ENCODE results near the gene CFAP161.
"Not testable (repeated sequence)": the region's sequence is repeated elsewhere in the genome, so short reads cannot be mapped to it uniquely, and the experiment has no call there.

Gene CFAP161

GRCh38 chr15:81108427-81108826 is 25.6 kb upstream of the CFAP161 start:
- no peak for DNase-seq

GRCh38 chr15:81111018-81111417 is 23.1 kb upstream of the CFAP161 start:
- no peak for DNase-seq

- peak; percentile 21 for DNase-seq
Measured at GRCh38 chr15:81111510-81112470, 22.3 kb upstream of the CFAP161 start.

- peak; percentile 22 for DNase-seq
Measured at GRCh38 chr15:81113204-81113657, 20.8 kb upstream of the CFAP161 start.

GRCh38 chr15:81113861-81114291 is 20.2 kb upstream of the CFAP161 start:
- DNase-seq = peak; percentile 77

GRCh38 chr15:81115054-81115939 is 18.8 kb upstream of the CFAP161 start:
- DNase-seq = no peak

GRCh38 chr15:81117136-81117535 is 16.9 kb upstream of the CFAP161 start:
- peak; percentile 60 for DNase-seq

GRCh38 chr15:81117581-81117980 is 16.5 kb upstream of the CFAP161 start:
- DNase-seq = no peak

- DNase-seq = no peak
Measured at GRCh38 chr15:81118361-81118760, 15.7 kb upstream of the CFAP161 start.

GRCh38 chr15:81120069-81120468 is 14.0 kb upstream of the CFAP161 start:
- no peak for DNase-seq

- peak; percentile 33 for DNase-seq
Measured at GRCh38 chr15:81126892-81127291, 7.2 kb upstream of the CFAP161 start.

GRCh38 chr15:81141478-81141877 is 7.4 kb downstream of the CFAP161 start:
- DNase-seq = not testable (repeated sequence)

GRCh38 chr15:81146006-81146405 is 11.9 kb downstream of the CFAP161 start:
- DNase-seq = peak; percentile 28

- no peak for DNase-seq
Measured at GRCh38 chr15:81146466-81146865, 12.4 kb downstream of the CFAP161 start.

- DNase-seq = no peak
Measured at GRCh38 chr15:81151389-81151788, 17.3 kb downstream of the CFAP161 start.

- no peak for DNase-seq
Measured at GRCh38 chr15:81152339-81152738, 18.3 kb downstream of the CFAP161 start.

- DNase-seq = no peak
Measured at GRCh38 chr15:81152799-81153198, 18.7 kb downstream of the CFAP161 start.

GRCh38 chr15:81155375-81156218 is 21.5 kb downstream of the CFAP161 start:
- DNase-seq = peak; percentile 66

GRCh38 chr15:81156324-81156723 is 22.3 kb downstream of the CFAP161 start:
- no peak for DNase-seq

GRCh38 chr15:81157195-81157938 is 23.3 kb downstream of the CFAP161 start:
- DNase-seq = peak; percentile 45

- DNase-seq = no peak
Measured at GRCh38 chr15:81157939-81158223, 23.8 kb downstream of the CFAP161 start.

GRCh38 chr15:81158561-81158960 is 24.5 kb downstream of the CFAP161 start:
- not testable (repeated sequence) for DNase-seq
